Peyer's patch (tissue), 4 donors: ENCODE data around the gene CPNE6. TPM values are rescaled to one million over a fixed set of nuclear protein-coding genes. Genes with fewer than 3 reads are reported as not detected.

Experiments used
- DNase-seq, 3 donors: peaks; one replicate each; pipeline ENCODE4 v3.0.0-alpha.2; 2017 to 2019
- H3K27ac ChIP-seq, 4 donors: fragments of 200-600 bp; sonication (generic); one replicate each; pipeline ENCODE4 v1.5.1; 2016 to 2019
- H3K27me3 ChIP-seq, 2 donors: fragments of 200-600 bp; sonication (generic); one replicate each; pipeline ENCODE4 v1.5.1; 2019
- H3K36me3 ChIP-seq, 3 donors: fragments of 200-600 bp; sonication (generic); one replicate each; pipeline ENCODE4 v1.5.1; 2016 to 2019
- H3K4me1 ChIP-seq, 4 donors: fragments of 200-600 bp; sonication (generic); one replicate each; pipeline ENCODE4 v1.5.1; 2016 to 2019
- H3K4me3 ChIP-seq, 4 donors: fragments of 200-600 bp; sonication (generic); 1 replicate in 3 of 4; 2 replicates in 1 of 4; pipeline ENCODE4 v1.5.1; 2016 to 2019; ENCODE audit warnings: mild to moderate bottlenecking in 1 of 4
- H3K9me3 ChIP-seq, 4 donors: fragments of 200-600 bp; sonication (generic); one replicate each; pipeline ENCODE4 v1.5.1; 2016 to 2019; ENCODE audit warnings: mild to moderate bottlenecking in 1 of 4
- POLR2A ChIP-seq, 2 donors: fragments of 450-650 bp; IDR thresholded peaks; one replicate each; pipeline ENCODE4 v1.5.1; 2017; ENCODE audit warnings: antibody characterized with exemption in 2 of 2, mild to moderate bottlenecking in 2 of 2, moderate library complexity in 2 of 2
- total RNA-seq, 4 donors: library from RNA; depleted of rRNA; stranded (reverse); fragments of >200 nt; gene quantifications; one replicate each; pipeline ENCODE4 v1.1.0, GENCODE V29; 2016
- TF ChIP-seq, protein P1 (sequence below), 6 experiments: fragments of 450-650 bp in 4 of 6; fragments of 200-600 bp in 2 of 6; sonication (generic) in 1 of 6; IDR thresholded peaks; one replicate each; pipeline ENCODE4 v1.5.1; 2017 to 2019; ENCODE audit warnings: antibody characterized with exemption in 6 of 6, mild to moderate bottlenecking in 3 of 6, moderate library complexity in 1 of 6

CPNE6 gene
- total RNA-seq, 4 donors from 2014 or later = 1.9 to 4.6 (median 3.6) TPM; not detected in 1

GRCh38 chr14:24086193-24086955 is 15.0 kb downstream of the CPNE6 start:
- TF ChIP-seq POLR2A (IDR thresholded peaks at IDR 0.05) = no peak
- TF ChIP-seq, protein P1, sequence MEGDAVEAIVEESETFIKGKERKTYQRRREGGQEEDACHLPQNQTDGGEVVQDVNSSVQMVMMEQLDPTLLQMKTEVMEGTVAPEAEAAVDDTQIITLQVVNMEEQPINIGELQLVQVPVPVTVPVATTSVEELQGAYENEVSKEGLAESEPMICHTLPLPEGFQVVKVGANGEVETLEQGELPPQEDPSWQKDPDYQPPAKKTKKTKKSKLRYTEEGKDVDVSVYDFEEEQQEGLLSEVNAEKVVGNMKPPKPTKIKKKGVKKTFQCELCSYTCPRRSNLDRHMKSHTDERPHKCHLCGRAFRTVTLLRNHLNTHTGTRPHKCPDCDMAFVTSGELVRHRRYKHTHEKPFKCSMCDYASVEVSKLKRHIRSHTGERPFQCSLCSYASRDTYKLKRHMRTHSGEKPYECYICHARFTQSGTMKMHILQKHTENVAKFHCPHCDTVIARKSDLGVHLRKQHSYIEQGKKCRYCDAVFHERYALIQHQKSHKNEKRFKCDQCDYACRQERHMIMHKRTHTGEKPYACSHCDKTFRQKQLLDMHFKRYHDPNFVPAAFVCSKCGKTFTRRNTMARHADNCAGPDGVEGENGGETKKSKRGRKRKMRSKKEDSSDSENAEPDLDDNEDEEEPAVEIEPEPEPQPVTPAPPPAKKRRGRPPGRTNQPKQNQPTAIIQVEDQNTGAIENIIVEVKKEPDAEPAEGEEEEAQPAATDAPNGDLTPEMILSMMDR (IDR thresholded peaks at IDR 0.05) = no peak
- no peak overlapping the region for H3K4me3 ChIP-seq
- peaks cover 0 to 8% (median 5%) of the 10 kb centered on the region in 4 donors for H3K4me1 ChIP-seq
- no peaks in the 10 kb centered on the region for H3K27me3 ChIP-seq
- H3K36me3 ChIP-seq = no peaks in the 10 kb centered on the region
- H3K9me3 ChIP-seq = no peaks in the 10 kb centered on the region
- DNase-seq = peak in 1 of 3 donors; percentile 7
- no peak overlapping the region for H3K27ac ChIP-seq

DNA sequence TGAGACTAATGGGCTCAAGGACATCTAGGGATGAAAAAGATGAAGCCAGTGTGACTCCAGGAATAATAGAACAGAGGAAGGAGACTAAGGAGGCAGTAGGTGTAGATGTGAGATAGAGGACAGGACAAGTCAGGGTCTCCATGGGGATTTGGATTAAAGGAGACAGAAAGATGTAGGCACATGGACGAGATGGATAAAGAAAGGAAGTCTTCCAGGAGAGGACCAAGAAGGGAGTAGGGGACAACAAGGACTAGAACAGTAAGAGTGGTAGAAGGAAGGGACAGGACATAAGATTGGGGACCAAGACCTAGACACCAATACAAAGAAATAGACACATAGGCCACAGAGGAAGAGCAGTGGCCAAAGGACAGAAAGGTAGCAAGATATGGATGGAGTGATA is 15.6 kb downstream of the CPNE6 start:
- no peak overlapping the region for H3K27ac ChIP-seq
- no peak for DNase-seq
- TF ChIP-seq, protein P1 (IDR thresholded peaks at IDR 0.05) = no peak
- no peak for TF ChIP-seq POLR2A (IDR thresholded peaks at IDR 0.05)
- H3K4me1 ChIP-seq = peaks cover 0 to 8% (median 4%) of the 10 kb centered on the region in 4 donors
- H3K36me3 ChIP-seq = no peaks in the 10 kb centered on the region
- no peaks in the 10 kb centered on the region for H3K9me3 ChIP-seq
- no peak overlapping the region for H3K4me3 ChIP-seq
- H3K27me3 ChIP-seq = no peaks in the 10 kb centered on the region

GRCh38 chr14:24088095-24088494 is 16.7 kb downstream of the CPNE6 start:
- Histone ChIP-seq H3K27ac (no peak overlapping the region), H3K4me1 (peaks cover 0 to 10% (median 5%) of the 10 kb centered on the region in 4 donors), H3K9me3 (no peaks in the 10 kb centered on the region), H3K36me3 (no peaks in the 10 kb centered on the region), H3K4me3 (no peak overlapping the region), H3K27me3 (no peaks in the 10 kb centered on the region)
- peak in 1 of 3 donors; percentile 25 for DNase-seq
- TF ChIP-seq, protein P1 (IDR thresholded peaks at IDR 0.05) = no peak
- TF ChIP-seq POLR2A (IDR thresholded peaks at IDR 0.05) = no peak

- TF ChIP-seq, protein P1 (IDR thresholded peaks at IDR 0.05) = no peak
- no peak for TF ChIP-seq POLR2A (IDR thresholded peaks at IDR 0.05)
- Histone ChIP-seq H3K27me3 (no peaks in the 10 kb centered on the region), H3K4me3 (no peak overlapping the region), H3K9me3 (no peaks in the 10 kb centered on the region), H3K36me3 (no peaks in the 10 kb centered on the region), H3K27ac (no peak overlapping the region), H3K4me1 (peaks cover 3 to 17% (median 11%) of the 10 kb centered on the region in 4 donors)
- DNase-seq = no peak
Observed at GRCh38 chr14:24089890-24090289, 18.5 kb downstream of the CPNE6 start.

- Histone ChIP-seq H3K36me3 (peaks cover 0 to 7% (median 0%) of the 10 kb centered on the region in 3 donors), H3K4me3 (no peak overlapping the region), H3K9me3 (no peaks in the 10 kb centered on the region), H3K27ac (peak overlapping the region in 3 of 4 donors; percentile 94 to 99 (median 98)), H3K27me3 (no peaks in the 10 kb centered on the region), H3K4me1 (peaks cover 7 to 28% (median 15%) of the 10 kb centered on the region in 4 donors)
- peak in 2 of 3 donors; percentile 62 to 79 for DNase-seq
- TF ChIP-seq, protein P1 (IDR thresholded peaks at IDR 0.05) = peak in 3 of 6 experiments; percentile 52 to 60 (median 57)
- peak in 1 of 2 donors; percentile 63 for TF ChIP-seq POLR2A (IDR thresholded peaks at IDR 0.05)
Observed at GRCh38 chr14:24092110-24092504, 20.7 kb downstream of the CPNE6 start.
